Measurements from ENCODE around the gene WDR70. TPM values are rescaled to one million over a fixed set of nuclear protein-coding genes. Genes with fewer than 3 reads are reported as not detected.

Gene WDR70
- total and polyA plus RNA-seq, 2 donors (not counting 3 experiments of a cell fraction or from before 2014, with no cell fraction given), result 6.7 to 37.3 TPM

- no TSS peak for BruUV-seq (replicated peaks)
- no peaks in the 10 kb centered on the region for H3K27me3 ChIP-seq (ENCODE audit: control insufficient read depth in 2 of 2, insufficient read depth in 2 of 2, low read length in 2 of 2)
These were observed 189.1 kb downstream of the WDR70 start for GRCh38 chr5:37568018-37568753.

More at GRCh38 chr5:37568018-37568753, 189.1 kb downstream of the WDR70 start:
- H3K4me1 ChIP-seq (ENCODE audit: control insufficient read depth, extremely low read depth, insufficient read depth, low read length), result no peaks in the 10 kb centered on the region
- H3K79me2 ChIP-seq (ENCODE audit: control insufficient read depth, insufficient read depth, low read length), result no peaks in the 10 kb centered on the region
- no peaks in the 10 kb centered on the region for H4K20me1 ChIP-seq (replicated peaks; ENCODE audit: control insufficient read depth, extremely low read depth, insufficient read depth, low read length)
- no peak for DNase-seq (ENCODE audit: low read depth, low spot score)
- H3K9me1 ChIP-seq (replicated peaks; ENCODE audit: control insufficient read depth, extremely low read depth, insufficient read depth, low read length), result no peaks in the 10 kb centered on the region
- H3K9me3 ChIP-seq (replicated peaks; ENCODE audit: control insufficient read depth, insufficient read depth, low read length), result no peaks in the 10 kb centered on the region
- TF ChIP-seq EZH2 (IDR thresholded peaks at IDR 0.05; ENCODE audit: borderline replicate concordance, low read depth, low read length, severe bottlenecking) (no peak), FOS (IDR thresholded peaks at IDR 0.05; ENCODE audit: borderline replicate concordance, insufficient read depth, low read length) (no peak), GATA2 (IDR thresholded peaks at IDR 0.05; ENCODE audit: insufficient read depth, insufficient read length, low read depth, low read length) (no peak), CTCF (IDR thresholded peaks at IDR 0.05; ENCODE audit: extremely low read depth in 1 of 2, insufficient read depth in 1 of 2, low read depth in 1 of 2, low read length in 2 of 2) (no peak), JUN (IDR thresholded peaks at IDR 0.05; ENCODE audit: borderline replicate concordance, insufficient read depth, insufficient read length, low read depth) (no peak), POLR2A (IDR thresholded peaks at IDR 0.05; ENCODE audit: low read depth, low read length) (no peak), MYC (IDR thresholded peaks at IDR 0.05; ENCODE audit: low read depth, low read length) (no peak), MAX (IDR thresholded peaks at IDR 0.05; ENCODE audit: insufficient read depth, insufficient read length) (no peak), POLR2AphosphoS5 (IDR thresholded peaks at IDR 0.05; ENCODE audit: insufficient read depth, low read depth, low read length) (no peak)
- no peak overlapping the region for H2AFZ ChIP-seq (ENCODE audit: low read depth, low read length)
- POLR2A ChIA-PET, result interaction anchor here (0.5 kb wide), 1 partner anchor 197 kb away, joined by 4 read pairs; the partner anchor contains the start of gene NUP155
- H3K36me3 ChIP-seq (ENCODE audit: control insufficient read depth in 2 of 2, extremely low read depth in 1 of 2, insufficient read depth in 2 of 2, low read length in 2 of 2), result no peaks in the 10 kb centered on the region
- FAIRE-seq, result no peak
- CTCF ChIA-PET, result no interaction called here
- no peak overlapping the region for H3K4me2 ChIP-seq (ENCODE audit: insufficient read depth, low read length)
- dilution Hi-C loops (cut with MboI; ENCODE audit: extremely low pct_ligation_motif_present, low sequenced_read_pairs) (no loop called here), intact Hi-C loops (cut with micrococcal nuclease) (no loop called here)
- H3K9ac ChIP-seq (replicated peaks; ENCODE audit: extremely low read depth, insufficient read depth, low read length), result no peak overlapping the region
- H3K4me3 ChIP-seq (replicated peaks in 1 of 3; ENCODE audit: insufficient read depth in 1 of 3, low read depth in 1 of 3, low read length in 3 of 3), result no peak overlapping the region
- H3K27ac ChIP-seq (ENCODE audit: insufficient read depth, low read depth, low read length), result no peak overlapping the region
